Neural cell (in vitro differentiated cells): ENCODE results near the gene RAB3D. TPM values are rescaled to one million over a fixed set of nuclear protein-coding genes. Genes with fewer than 3 reads are reported as not detected.

ENCODE experiments used
- H2AFZ ChIP-seq: fragments of 200-600, 300-800 bp; sonication (generic), shearing (Covaris generic); 2 replicates; pipeline ENCODE4 v1.6.0; 2014; ENCODE audit warnings: low read depth, mild to moderate bottlenecking, antibody characterized with exemption, low read length, moderate library complexity
- H3F3A ChIP-seq: fragments of 200-600 bp; shearing (Covaris generic); 2 replicates; pipeline ENCODE4 v1.6.1; 2016; ENCODE audit warnings: mild to moderate bottlenecking, moderate library complexity, mixed read lengths, antibody characterized with exemption, low read length; ENCODE audit not compliant: insufficient read depth, poor library complexity, severe bottlenecking
- H3K27ac ChIP-seq: fragments of 200-600, 300-800 bp; sonication (generic), shearing (Covaris generic); 2 replicates; pipeline ENCODE4 v1.5.1; 2014; ENCODE audit warnings: mild to moderate bottlenecking, low read length, moderate library complexity
- H3K27me3 ChIP-seq: fragments of 300-800, 200-600 bp; sonication (generic), shearing (Covaris generic); 2 replicates; pipeline ENCODE4 v1.6.0; 2014; ENCODE audit warnings: mild to moderate bottlenecking, low read depth, low read length, moderate library complexity; ENCODE audit not compliant: insufficient read depth
- H3K36me3 ChIP-seq: fragments of 300-800, 200-600 bp; sonication (generic), shearing (Covaris generic); 2 replicates; pipeline ENCODE4 v1.5.1; 2014; ENCODE audit warnings: mild to moderate bottlenecking, antibody characterized with exemption, low read length, moderate library complexity; ENCODE audit not compliant: insufficient read depth
- H3K4me2 ChIP-seq: fragments of 300-800, 200-600 bp; sonication (generic), shearing (Covaris generic); 2 replicates; pipeline ENCODE4 v1.6.0; 2014; ENCODE audit warnings: mild to moderate bottlenecking, low read length
- H3K4me3 ChIP-seq: fragments of 300-800, 200-600 bp; sonication (generic), shearing (Covaris generic); 2 replicates; pipeline ENCODE4 v1.5.1; 2014; ENCODE audit warnings: mild to moderate bottlenecking, low read length, moderate library complexity
- H3K79me2 ChIP-seq: fragments of 200-600 bp; shearing (Covaris generic); replicated peaks from 2 replicates; pipeline ENCODE4 v1.6.0; 2014; ENCODE audit warnings: mild to moderate bottlenecking, low read length, moderate library complexity; ENCODE audit not compliant: insufficient read depth
- H3K9ac ChIP-seq: fragments of 300-800, 200-600 bp; sonication (generic), shearing (Covaris generic); 2 replicates; pipeline ENCODE4 v1.6.1; 2016; ENCODE audit warnings: mild to moderate bottlenecking, low read length, mixed read lengths
- H3K9me2 ChIP-seq: fragments of 200-600 bp; shearing (Covaris generic); 2 replicates; pipeline ENCODE4 v1.6.1; 2016; ENCODE audit warnings: mild to moderate bottlenecking, low read length, mixed read lengths; ENCODE audit not compliant: insufficient read depth
- H3K9me3 ChIP-seq: fragments of 200-600, 300-800 bp; sonication (generic), shearing (Covaris generic); 2 replicates; pipeline ENCODE4 v1.6.1; 2016; ENCODE audit warnings: mild to moderate bottlenecking, mixed run types, low read length, moderate library complexity, mixed read lengths
- H4K20me1 ChIP-seq: fragments of 200-600 bp; shearing (Covaris generic); 2 replicates; pipeline ENCODE4 v1.6.1; 2016; ENCODE audit warnings: mild to moderate bottlenecking, mixed run types; ENCODE audit not compliant: insufficient read depth
- CTCF ChIP-seq: fragments of 450-650 bp; IDR thresholded peaks from 2 replicates; pipeline ENCODE4 v1.5.1; 2014; ENCODE audit warnings: antibody characterized with exemption, mild to moderate bottlenecking, moderate library complexity; ENCODE audit not compliant: poor library complexity, severe bottlenecking
- EP300 ChIP-seq: fragments of 450-650 bp; conservative IDR thresholded peaks from 2 replicates; pipeline ENCODE4 v1.6.1; 2014; ENCODE audit warnings: antibody characterized with exemption, mild to moderate bottlenecking, moderate library complexity; ENCODE audit not compliant: poor library complexity, severe bottlenecking
- EZH2 ChIP-seq: fragments of 200-600, 300-800 bp; shearing (Covaris generic), sonication (generic); IDR thresholded peaks from 2 replicates; pipeline ENCODE4 v1.6.1; 2014; ENCODE audit warnings: antibody characterized with exemption, low read length, borderline replicate concordance, mild to moderate bottlenecking; ENCODE audit not compliant: insufficient read depth, poor library complexity, severe bottlenecking
- MXI1 ChIP-seq: fragments of 450-650 bp; conservative IDR thresholded peaks from 2 replicates; pipeline ENCODE4 v1.6.1; 2014; ENCODE audit warnings: antibody characterized with exemption, mild to moderate bottlenecking; ENCODE audit not compliant: poor library complexity, severe bottlenecking
- POLR2AphosphoS5 ChIP-seq: IDR thresholded peaks from 2 replicates; pipeline ENCODE4 v1.6.1; 2012
- RAD21 ChIP-seq: fragments of 450-650 bp; conservative IDR thresholded peaks from 2 replicates; pipeline ENCODE4 v1.6.1; 2014; ENCODE audit warnings: antibody characterized with exemption, mild to moderate bottlenecking, moderate library complexity
- SMC3 ChIP-seq: fragments of 450-650 bp; conservative IDR thresholded peaks from 2 replicates; pipeline ENCODE4 v1.6.1; 2014; ENCODE audit warnings: antibody characterized with exemption, mild to moderate bottlenecking, moderate library complexity; ENCODE audit not compliant: poor library complexity
- TAF1 ChIP-seq: IDR thresholded peaks from 2 replicates; pipeline ENCODE4 v1.6.1; 2012; ENCODE audit warnings: low read depth
- polyA plus RNA-seq: library from polyadenylated mRNA; depleted of rRNA; stranded (reverse); fragments of >200 nt; gene quantifications from 2 replicates; pipeline ENCODE4 v1.2.3, GENCODE V29; 2014
- TF ChIP-seq, protein P1 (sequence below): IDR thresholded peaks from 2 replicates; pipeline ENCODE4 v1.6.1; 2012; ENCODE audit warnings: borderline replicate concordance

The RAB3D gene
- polyA plus RNA-seq, 1 donor from 2014 or later: 19.3 TPM

DNA sequence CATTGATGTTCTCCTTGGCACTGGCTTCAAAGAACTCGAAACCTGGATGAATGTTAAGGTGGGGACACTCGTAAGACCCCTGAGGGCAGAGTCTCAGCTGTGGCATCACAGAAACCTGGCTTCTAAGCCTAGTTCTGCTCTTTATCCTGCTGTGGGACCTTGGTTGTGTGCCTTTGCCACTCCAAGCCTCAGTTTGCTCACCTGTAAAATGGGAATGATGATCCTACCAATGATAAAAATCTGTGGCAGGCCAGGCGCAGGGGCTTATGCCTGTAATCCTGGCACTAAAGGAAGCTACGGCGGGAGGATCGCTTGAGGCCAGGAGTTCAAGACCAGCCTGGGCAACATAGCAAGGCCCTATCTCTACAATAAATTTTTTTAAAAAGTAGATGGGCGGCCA, 13.9 kb downstream of the RAB3D start:
- TF ChIP-seq CTCF: no peak
- TF ChIP-seq, protein P1, sequence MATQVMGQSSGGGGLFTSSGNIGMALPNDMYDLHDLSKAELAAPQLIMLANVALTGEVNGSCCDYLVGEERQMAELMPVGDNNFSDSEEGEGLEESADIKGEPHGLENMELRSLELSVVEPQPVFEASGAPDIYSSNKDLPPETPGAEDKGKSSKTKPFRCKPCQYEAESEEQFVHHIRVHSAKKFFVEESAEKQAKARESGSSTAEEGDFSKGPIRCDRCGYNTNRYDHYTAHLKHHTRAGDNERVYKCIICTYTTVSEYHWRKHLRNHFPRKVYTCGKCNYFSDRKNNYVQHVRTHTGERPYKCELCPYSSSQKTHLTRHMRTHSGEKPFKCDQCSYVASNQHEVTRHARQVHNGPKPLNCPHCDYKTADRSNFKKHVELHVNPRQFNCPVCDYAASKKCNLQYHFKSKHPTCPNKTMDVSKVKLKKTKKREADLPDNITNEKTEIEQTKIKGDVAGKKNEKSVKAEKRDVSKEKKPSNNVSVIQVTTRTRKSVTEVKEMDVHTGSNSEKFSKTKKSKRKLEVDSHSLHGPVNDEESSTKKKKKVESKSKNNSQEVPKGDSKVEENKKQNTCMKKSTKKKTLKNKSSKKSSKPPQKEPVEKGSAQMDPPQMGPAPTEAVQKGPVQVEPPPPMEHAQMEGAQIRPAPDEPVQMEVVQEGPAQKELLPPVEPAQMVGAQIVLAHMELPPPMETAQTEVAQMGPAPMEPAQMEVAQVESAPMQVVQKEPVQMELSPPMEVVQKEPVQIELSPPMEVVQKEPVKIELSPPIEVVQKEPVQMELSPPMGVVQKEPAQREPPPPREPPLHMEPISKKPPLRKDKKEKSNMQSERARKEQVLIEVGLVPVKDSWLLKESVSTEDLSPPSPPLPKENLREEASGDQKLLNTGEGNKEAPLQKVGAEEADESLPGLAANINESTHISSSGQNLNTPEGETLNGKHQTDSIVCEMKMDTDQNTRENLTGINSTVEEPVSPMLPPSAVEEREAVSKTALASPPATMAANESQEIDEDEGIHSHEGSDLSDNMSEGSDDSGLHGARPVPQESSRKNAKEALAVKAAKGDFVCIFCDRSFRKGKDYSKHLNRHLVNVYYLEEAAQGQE: no peak
- TF ChIP-seq EP300: no peak
- no peak for TF ChIP-seq TAF1
- no peak for TF ChIP-seq EZH2
- TF ChIP-seq MXI1: no peak
- no peak for TF ChIP-seq RAD21
- no peak for TF ChIP-seq SMC3
- TF ChIP-seq POLR2AphosphoS5: no peak
- no peaks in the 10 kb centered on the region for H3K79me2 ChIP-seq
- H3K4me3 ChIP-seq: no peak overlapping the region
- H3K36me3 ChIP-seq: peaks cover 5% of the 10 kb centered on the region
- no peak overlapping the region for H3K27ac ChIP-seq
- no peak overlapping the region for H3K4me2 ChIP-seq
- no peaks in the 10 kb centered on the region for H3K27me3 ChIP-seq
- no peak overlapping the region for H2AFZ ChIP-seq
- H4K20me1 ChIP-seq: no peaks in the 10 kb centered on the region
- H3K9me2 ChIP-seq: no peaks in the 10 kb centered on the region
- no peaks in the 10 kb centered on the region for H3K9me3 ChIP-seq
- no peaks in the 10 kb centered on the region for H3F3A ChIP-seq
- no peak overlapping the region for H3K9ac ChIP-seq

DNA sequence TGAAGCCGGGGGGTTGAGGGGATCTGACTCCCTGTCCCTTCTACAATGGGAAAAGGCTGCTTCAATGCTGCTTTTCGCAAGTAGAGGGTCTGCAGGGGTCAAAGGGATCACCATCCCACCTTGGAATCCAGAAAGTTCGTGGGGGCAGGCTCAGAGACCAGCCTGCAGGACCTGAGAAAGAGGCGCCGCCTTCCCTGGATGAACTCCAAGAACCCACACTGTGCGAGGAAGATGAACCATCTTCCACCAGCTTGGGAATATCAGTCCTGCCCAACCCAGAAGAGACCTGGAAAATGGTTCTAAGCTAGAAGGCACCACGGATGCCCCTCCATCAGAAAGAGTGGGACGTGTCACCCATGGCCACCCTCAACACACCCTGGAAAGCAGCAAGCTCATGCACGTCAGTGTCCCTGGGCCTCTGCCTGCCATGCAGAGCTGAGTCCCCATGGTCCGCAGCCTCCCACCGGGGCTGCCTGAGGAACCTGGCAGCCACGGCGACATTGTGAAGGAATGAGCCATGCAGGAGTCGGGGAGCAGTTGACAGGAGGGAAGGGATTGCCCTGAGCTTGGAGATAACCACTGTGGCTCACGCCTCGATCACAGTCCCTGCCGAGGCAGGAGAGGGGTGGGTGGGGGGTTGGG, 14.6 kb downstream of the RAB3D start:
- Histone ChIP-seq H3K9me2 (no peaks in the 10 kb centered on the region), H3F3A (no peaks in the 10 kb centered on the region), H4K20me1 (no peaks in the 10 kb centered on the region), H3K4me2 (no peak overlapping the region), H3K79me2 (no peaks in the 10 kb centered on the region), H3K27ac (no peak overlapping the region), H3K4me3 (no peak overlapping the region), H3K9me3 (no peaks in the 10 kb centered on the region), H3K9ac (no peak overlapping the region), H3K36me3 (peaks cover 3% of the 10 kb centered on the region), H2AFZ (no peak overlapping the region), H3K27me3 (no peaks in the 10 kb centered on the region)
- no peak for TF ChIP-seq POLR2AphosphoS5
- no peak for TF ChIP-seq EZH2
